ENCODE measurements around the gene CPNE8. TPM values are rescaled to one million over a fixed set of nuclear protein-coding genes. Genes with fewer than 3 reads are reported as not detected.
"Not testable (repeated sequence)": the region's sequence is repeated elsewhere in the genome, so short reads cannot be mapped to it uniquely, and the experiment has no call there.

The CPNE8 gene
- total RNA-seq, 1 donor from 2014 or later = 9.4 TPM

DNA sequence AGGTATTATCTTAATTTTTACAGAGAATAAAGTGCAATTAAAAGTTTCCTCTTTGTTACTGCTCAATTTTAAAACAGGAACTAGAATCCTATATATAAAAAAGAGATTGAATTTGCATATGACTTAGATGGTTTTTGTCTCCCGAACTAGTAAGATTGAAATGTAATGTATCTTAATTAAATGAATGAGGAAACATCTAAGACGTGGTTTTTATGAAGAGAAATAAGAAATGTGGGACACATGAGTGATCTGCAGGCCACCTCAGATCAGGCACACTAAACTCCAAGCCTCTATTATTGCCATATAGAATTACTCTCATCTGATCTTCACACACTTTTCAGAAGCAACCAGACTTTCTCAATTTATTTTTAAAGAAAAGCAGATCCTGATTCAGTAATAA, 158.6 kb downstream of the CPNE8 start:
- H3K4me2 ChIP-seq (ENCODE audit: low read length) = no peak overlapping the region
- no peak for DNase-seq (ENCODE audit: low read depth)

DNA sequence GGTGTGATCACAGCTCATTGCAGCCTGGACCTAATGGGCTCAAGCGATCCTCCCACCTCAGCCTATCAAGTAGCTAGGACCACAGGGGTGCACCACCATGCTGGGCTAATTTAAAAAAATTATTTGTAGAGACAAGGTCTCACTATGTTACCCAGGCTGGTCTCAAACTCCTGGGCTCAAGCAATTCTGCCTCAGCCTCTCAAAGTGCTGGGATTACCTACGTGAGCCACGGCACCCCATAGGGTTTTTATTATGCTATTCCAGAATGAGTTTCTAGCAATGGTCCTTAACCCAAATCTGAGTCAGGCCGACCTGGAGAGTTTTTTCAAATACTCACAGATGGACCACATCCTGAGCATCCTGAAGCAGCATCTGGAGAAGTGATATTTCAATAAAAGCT, 159.8 kb downstream of the CPNE8 start:
- H3K4me3 Mint-ChIP-seq (ENCODE audit: unreplicated experiment) = no peak overlapping the region
- no peaks in the 10 kb centered on the region for H3K9me3 ChIP-seq (ENCODE audit: insufficient read depth, low read depth, low read length)
- no peak overlapping the region for H3K27ac Mint-ChIP-seq (ENCODE audit: unreplicated experiment)
- no peaks in the 10 kb centered on the region for H3K79me2 ChIP-seq (ENCODE audit: insufficient read depth, low read length)
- peaks cover 8% of the 10 kb centered on the region for H3K4me1 Mint-ChIP-seq (ENCODE audit: low read depth, unreplicated experiment)
- H2AFZ ChIP-seq (ENCODE audit: low read depth, low read length) = no peak overlapping the region
- peaks cover 2% of the 10 kb centered on the region for H3K36me3 Mint-ChIP-seq (ENCODE audit: low read depth, unreplicated experiment)
- no peak for FAIRE-seq
- H4K20me1 ChIP-seq (ENCODE audit: insufficient read depth, low read length) = no peaks in the 10 kb centered on the region
- no peak overlapping the region for H3K4me3 ChIP-seq (ENCODE audit: insufficient read depth, low read depth, low read length)
- no peak overlapping the region for H3K4me2 ChIP-seq (ENCODE audit: low read length)
- H3K36me3 ChIP-seq (ENCODE audit: insufficient read depth, low read length) = no peaks in the 10 kb centered on the region
- H3K9ac ChIP-seq (ENCODE audit: low read length) = no peak overlapping the region
- H3K27ac ChIP-seq (ENCODE audit: low read depth, low read length) = no peak overlapping the region
- no peaks in the 10 kb centered on the region for H3K27me3 ChIP-seq (ENCODE audit: insufficient read depth, low read length)
- TF ChIP-seq, protein P1, sequence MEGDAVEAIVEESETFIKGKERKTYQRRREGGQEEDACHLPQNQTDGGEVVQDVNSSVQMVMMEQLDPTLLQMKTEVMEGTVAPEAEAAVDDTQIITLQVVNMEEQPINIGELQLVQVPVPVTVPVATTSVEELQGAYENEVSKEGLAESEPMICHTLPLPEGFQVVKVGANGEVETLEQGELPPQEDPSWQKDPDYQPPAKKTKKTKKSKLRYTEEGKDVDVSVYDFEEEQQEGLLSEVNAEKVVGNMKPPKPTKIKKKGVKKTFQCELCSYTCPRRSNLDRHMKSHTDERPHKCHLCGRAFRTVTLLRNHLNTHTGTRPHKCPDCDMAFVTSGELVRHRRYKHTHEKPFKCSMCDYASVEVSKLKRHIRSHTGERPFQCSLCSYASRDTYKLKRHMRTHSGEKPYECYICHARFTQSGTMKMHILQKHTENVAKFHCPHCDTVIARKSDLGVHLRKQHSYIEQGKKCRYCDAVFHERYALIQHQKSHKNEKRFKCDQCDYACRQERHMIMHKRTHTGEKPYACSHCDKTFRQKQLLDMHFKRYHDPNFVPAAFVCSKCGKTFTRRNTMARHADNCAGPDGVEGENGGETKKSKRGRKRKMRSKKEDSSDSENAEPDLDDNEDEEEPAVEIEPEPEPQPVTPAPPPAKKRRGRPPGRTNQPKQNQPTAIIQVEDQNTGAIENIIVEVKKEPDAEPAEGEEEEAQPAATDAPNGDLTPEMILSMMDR (IDR thresholded peaks at IDR 0.05; ENCODE audit: insufficient read depth, low read depth, low read length) = no peak
- TF ChIP-seq EZH2 (IDR thresholded peaks at IDR 0.05; ENCODE audit: insufficient read depth, low read length) = no peak
- no peaks in the 10 kb centered on the region for H3K9me3 Mint-ChIP-seq (ENCODE audit: unreplicated experiment)
- DNase-seq (ENCODE audit: low read depth) = no peak
- no peaks in the 10 kb centered on the region for H3K4me1 ChIP-seq (ENCODE audit: insufficient read depth, low read length)
- H3K27me3 Mint-ChIP-seq (ENCODE audit: low read depth, unreplicated experiment) = no peaks in the 10 kb centered on the region

More for the DNA sequence above, 158.6 kb downstream of the CPNE8 start:
- Mint-ChIP-seq H3K9me3 (ENCODE audit: unreplicated experiment) (peaks cover 2% of the 10 kb centered on the region), H3K4me3 (ENCODE audit: unreplicated experiment) (no peak overlapping the region), H3K27me3 (ENCODE audit: low read depth, unreplicated experiment) (no peaks in the 10 kb centered on the region), H3K36me3 (ENCODE audit: low read depth, unreplicated experiment) (peaks cover 2% of the 10 kb centered on the region), H3K27ac (ENCODE audit: unreplicated experiment) (no peak overlapping the region), H3K4me1 (ENCODE audit: low read depth, unreplicated experiment) (peaks cover 8% of the 10 kb centered on the region)
- Histone ChIP-seq H3K79me2 (ENCODE audit: insufficient read depth, low read length) (no peaks in the 10 kb centered on the region), H3K4me3 (ENCODE audit: insufficient read depth, low read depth, low read length) (no peak overlapping the region), H3K4me1 (ENCODE audit: insufficient read depth, low read length) (no peaks in the 10 kb centered on the region), H3K9me3 (ENCODE audit: insufficient read depth, low read depth, low read length) (no peaks in the 10 kb centered on the region), H4K20me1 (ENCODE audit: insufficient read depth, low read length) (no peaks in the 10 kb centered on the region), H2AFZ (ENCODE audit: low read depth, low read length) (no peak overlapping the region), H3K36me3 (ENCODE audit: insufficient read depth, low read length) (no peaks in the 10 kb centered on the region), H3K9ac (ENCODE audit: low read length) (no peak overlapping the region), H3K27ac (ENCODE audit: low read depth, low read length) (no peak overlapping the region), H3K27me3 (ENCODE audit: insufficient read depth, low read length) (no peaks in the 10 kb centered on the region)
- TF ChIP-seq, protein P1 (IDR thresholded peaks at IDR 0.05; ENCODE audit: insufficient read depth, low read depth, low read length) = no peak
- no peak for FAIRE-seq

DNA sequence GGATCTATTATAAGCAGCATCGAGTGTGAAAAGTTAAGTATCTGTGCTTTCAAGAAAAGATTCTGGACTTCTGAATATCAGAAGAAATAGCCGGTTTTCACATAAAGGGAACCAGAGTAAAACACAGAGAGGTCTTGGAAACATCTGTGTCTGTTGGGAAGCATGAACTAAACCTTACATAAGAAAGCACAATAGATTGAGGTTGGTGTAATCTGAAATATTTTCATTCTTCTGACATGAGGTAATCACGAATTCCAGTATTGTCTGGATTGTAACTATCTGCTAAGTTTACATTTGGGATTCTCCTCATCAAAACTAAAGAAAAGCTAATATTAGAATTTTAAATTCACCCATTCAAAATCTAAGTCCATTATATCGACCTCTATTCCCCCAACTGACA, 161.3 kb downstream of the CPNE8 start:
- no peak overlapping the region for H2AFZ ChIP-seq (ENCODE audit: low read depth, low read length)
- H3K27me3 Mint-ChIP-seq (ENCODE audit: low read depth, unreplicated experiment) = no peaks in the 10 kb centered on the region
- no peaks in the 10 kb centered on the region for H3K36me3 Mint-ChIP-seq (ENCODE audit: low read depth, unreplicated experiment)
- no peaks in the 10 kb centered on the region for H3K36me3 ChIP-seq (ENCODE audit: insufficient read depth, low read length)
- TF ChIP-seq, protein P1 (IDR thresholded peaks at IDR 0.05; ENCODE audit: insufficient read depth, low read depth, low read length) = no peak
- no peak for TF ChIP-seq EZH2 (IDR thresholded peaks at IDR 0.05; ENCODE audit: insufficient read depth, low read length)
- FAIRE-seq (no peak), DNase-seq (ENCODE audit: low read depth) (peak; percentile 58)
- H3K27me3 ChIP-seq (ENCODE audit: insufficient read depth, low read length) = no peaks in the 10 kb centered on the region
- peaks cover 8% of the 10 kb centered on the region for H3K4me1 Mint-ChIP-seq (ENCODE audit: low read depth, unreplicated experiment)
- no peaks in the 10 kb centered on the region for H3K9me3 ChIP-seq (ENCODE audit: insufficient read depth, low read depth, low read length)
- no peak overlapping the region for H3K4me3 Mint-ChIP-seq (ENCODE audit: unreplicated experiment)
- no peak overlapping the region for H3K4me2 ChIP-seq (ENCODE audit: low read length)
- H3K4me1 ChIP-seq (ENCODE audit: insufficient read depth, low read length) = no peaks in the 10 kb centered on the region
- no peaks in the 10 kb centered on the region for H4K20me1 ChIP-seq (ENCODE audit: insufficient read depth, low read length)
- H3K9ac ChIP-seq (ENCODE audit: low read length) = no peak overlapping the region
- no peaks in the 10 kb centered on the region for H3K9me3 Mint-ChIP-seq (ENCODE audit: unreplicated experiment)
- peak overlapping the region; percentile 6 for H3K27ac Mint-ChIP-seq (ENCODE audit: unreplicated experiment)
- H3K27ac ChIP-seq (ENCODE audit: low read depth, low read length) = no peak overlapping the region
- H3K4me3 ChIP-seq (ENCODE audit: insufficient read depth, low read depth, low read length) = no peak overlapping the region
- H3K79me2 ChIP-seq (ENCODE audit: insufficient read depth, low read length) = no peaks in the 10 kb centered on the region

DNA sequence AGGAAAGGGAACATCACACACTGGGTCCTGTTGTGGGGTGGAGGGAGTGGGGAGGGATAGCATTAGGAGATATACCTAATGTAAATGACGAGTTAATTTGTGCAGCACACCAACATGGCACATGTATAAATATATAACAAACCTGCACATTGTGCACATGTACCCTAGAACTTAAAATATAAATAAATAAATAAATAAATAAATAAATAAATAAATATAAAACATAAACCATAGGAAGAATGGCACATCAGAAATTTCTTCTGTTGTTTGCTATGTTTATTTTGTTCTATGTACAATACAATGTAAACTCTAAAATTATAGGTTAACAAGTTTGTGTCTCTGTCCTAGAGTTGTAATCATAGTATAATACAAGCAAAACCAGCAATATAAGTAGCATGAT, 162.9 kb downstream of the CPNE8 start:
- not testable (repeated sequence) for H3K9me3 Mint-ChIP-seq (ENCODE audit: unreplicated experiment); H3K27ac Mint-ChIP-seq (ENCODE audit: unreplicated experiment); H3K4me3 Mint-ChIP-seq (ENCODE audit: unreplicated experiment); H3K27me3 ChIP-seq (ENCODE audit: insufficient read depth, low read length); H3K9ac ChIP-seq (ENCODE audit: low read length); DNase-seq (ENCODE audit: low read depth); H3K27ac ChIP-seq (ENCODE audit: low read depth, low read length); H3K4me1 ChIP-seq (ENCODE audit: insufficient read depth, low read length); H3K4me3 ChIP-seq (ENCODE audit: insufficient read depth, low read depth, low read length); H4K20me1 ChIP-seq (ENCODE audit: insufficient read depth, low read length); H3K4me1 Mint-ChIP-seq (ENCODE audit: low read depth, unreplicated experiment); H2AFZ ChIP-seq (ENCODE audit: low read depth, low read length); FAIRE-seq; H3K9me3 ChIP-seq (ENCODE audit: insufficient read depth, low read depth, low read length); H3K27me3 Mint-ChIP-seq (ENCODE audit: low read depth, unreplicated experiment); H3K36me3 Mint-ChIP-seq (ENCODE audit: low read depth, unreplicated experiment); H3K36me3 ChIP-seq (ENCODE audit: insufficient read depth, low read length); H3K79me2 ChIP-seq (ENCODE audit: insufficient read depth, low read length); H3K4me2 ChIP-seq (ENCODE audit: low read length)
